NCI-H1436 treated with DMSO at 0.1 percent for 48 hours (cell line): ENCODE data around the gene ZNF497.

Experiments used
- DNase-seq: peaks from one replicate; lab custom pipeline; 2025; lab: John Stamatoyannopoulos, UW

The ZNF497 gene

GRCh38 chr19:58367698-58368454, 5.3 kb upstream of the ZNF497 start:
- no peak for DNase-seq

DNA sequence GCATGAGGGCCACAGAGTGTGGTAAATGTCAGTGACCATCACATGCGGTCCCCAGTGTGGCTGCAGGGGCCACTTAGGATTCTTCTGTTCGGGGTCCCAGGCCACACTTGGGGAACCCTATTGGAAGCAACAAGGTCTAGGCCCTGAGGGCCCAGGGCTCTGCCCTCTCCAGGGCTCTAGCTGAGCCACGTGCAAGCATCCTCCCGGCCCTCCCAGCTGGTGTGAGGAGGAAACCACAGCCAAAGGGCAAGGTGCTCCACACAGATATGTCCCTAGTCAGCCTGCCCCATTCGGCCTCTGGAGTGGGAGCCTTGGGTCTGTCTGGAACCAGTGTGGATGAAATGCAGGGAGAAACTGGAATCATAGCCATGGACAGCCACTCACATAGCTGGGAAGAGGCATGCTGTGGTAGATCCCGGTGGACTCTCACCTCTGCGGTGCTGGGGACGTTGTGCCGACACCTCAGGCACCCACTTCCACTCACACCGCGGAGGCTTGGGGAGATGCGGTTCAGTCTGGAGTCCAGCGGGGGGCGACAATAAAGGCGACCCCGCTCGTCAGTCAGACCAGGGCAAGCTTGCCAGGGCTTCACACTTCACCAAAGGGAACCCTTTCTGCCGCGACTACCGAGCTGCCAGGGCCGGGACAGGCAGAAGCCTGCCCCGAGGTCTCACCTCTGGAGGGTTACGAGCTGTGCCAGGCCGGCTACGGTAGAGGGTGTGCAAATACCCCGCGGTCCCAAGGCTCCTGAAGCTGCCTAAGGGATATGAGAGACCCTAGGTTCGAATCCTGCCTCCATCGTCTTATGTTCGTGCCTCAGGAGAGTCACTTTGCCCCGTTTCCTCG, 4.3 kb upstream of the ZNF497 start:
- DNase-seq, result no peak

DNA sequence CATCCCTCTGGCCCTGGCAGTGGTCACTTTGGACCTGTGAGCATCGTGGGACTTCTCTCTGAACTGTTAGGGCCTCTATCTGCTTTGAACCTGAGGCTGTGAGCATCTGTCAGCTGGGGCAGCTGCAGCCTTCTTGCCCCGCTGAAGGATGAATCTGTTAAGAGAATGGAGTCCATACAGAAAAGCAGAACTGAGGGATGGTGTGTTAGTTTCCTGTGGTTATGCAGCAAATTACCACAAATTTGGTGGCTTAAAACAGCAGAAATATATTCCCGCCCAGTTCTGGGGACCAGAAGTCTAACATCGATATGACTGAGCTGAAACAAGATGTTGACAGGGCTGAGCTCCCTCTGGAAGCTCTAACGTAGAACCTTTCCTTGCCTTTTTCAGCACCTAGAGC, 1.6 kb upstream of the ZNF497 start:
- no peak for DNase-seq

DNA sequence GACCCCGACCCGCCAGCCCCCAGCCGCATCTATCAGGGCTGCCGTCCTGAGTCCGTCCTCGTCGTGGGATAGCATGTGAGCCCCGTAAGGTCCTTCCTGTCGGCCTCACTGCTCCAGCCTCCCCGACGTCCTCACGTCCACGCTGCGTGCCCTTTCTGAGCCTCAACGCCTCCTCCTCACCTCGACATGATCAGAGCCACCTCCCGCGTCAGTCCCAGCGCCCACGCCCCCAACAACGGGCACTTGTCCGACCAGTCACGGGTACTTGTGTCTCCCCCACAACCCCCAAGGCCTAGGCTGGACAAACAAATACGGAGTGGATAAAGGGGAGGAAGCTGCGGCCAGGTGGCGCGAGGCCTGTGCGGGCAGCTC, 665 bp downstream of the ZNF497 start:
- DNase-seq, result no peak

- DNase-seq, result no peak
These were observed 4.9 kb downstream of the ZNF497 start for GRCh38 chr19:58357481-58358145.

DNA sequence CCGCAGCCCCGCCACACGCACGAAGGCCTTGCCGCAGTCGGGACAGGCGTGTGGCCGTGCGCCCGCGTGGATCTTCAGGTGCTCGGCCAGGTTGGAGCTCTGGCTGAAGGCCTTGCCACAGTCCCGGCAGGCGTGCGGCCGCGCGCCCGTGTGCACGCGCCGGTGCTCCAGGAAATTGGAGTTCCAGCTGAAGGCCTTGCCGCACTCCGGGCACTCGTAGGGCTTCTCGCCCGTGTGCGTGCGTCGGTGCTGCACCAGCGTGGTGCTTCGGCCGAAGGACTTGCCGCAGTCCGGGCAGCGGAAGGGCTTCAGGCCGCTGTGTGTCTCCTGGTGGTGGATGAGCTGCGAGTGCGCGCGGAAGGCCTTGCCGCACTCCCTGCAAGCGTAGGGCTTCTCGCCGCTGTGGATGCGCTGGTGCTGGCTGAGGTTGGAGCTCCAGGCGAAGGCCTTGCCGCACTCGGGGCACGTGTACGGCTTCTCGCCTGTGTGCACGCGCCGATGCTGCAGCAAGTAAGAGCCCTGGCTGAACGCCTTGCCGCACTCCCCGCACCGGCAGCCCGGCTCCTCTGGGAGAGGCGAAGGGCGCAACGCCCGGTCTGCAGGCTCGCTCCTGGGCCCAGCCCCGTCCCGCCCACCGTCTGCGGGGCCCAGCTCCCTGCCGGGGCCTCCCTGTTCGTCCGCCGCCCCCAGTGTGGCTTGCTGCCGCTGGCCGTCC, 5.6 kb downstream of the ZNF497 start:
- no peak for DNase-seq

DNA sequence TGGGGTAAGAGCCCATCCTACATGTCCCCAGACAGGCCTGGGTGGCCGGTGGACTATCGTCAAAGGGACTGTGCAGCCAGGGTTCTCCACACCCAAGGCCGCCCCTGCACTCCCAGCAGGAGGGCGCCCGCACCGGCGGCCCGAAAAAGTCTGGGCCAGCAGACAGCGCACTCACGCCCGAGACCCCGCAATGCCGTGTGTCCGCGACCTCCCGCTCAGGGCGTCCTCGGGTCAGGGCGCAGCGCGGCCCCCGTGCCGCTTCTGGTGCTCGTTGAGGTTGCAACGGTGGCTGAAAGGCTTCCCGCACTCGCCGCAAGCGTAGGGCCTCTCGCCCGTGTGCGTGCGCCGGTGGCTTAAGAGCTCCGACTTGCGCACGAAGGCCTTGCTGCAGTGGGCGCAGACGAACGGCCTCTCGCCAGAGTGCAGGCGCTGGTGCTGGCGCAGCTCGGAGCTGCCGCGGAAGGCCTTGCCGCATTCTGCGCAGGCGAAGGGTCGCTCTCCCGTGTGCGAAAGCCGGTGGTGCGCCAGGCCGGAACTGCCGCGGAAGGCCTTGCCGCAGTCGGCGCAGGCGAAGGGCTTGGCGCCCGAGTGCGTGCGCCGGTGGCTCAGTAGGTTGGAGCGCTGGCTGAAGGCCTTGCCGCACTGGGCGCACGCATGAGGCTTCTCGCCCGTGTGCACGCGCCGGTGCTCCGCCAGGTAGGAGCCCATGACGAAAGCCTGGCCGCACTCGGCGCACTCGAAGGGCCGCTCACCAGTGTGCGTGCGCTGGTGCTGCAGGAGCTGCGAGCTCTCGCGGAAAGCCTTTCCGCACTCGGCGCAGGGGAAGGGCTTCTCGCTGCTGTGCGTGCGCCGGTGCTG, 6.4 kb downstream of the ZNF497 start:
- DNase-seq, result no peak

- DNase-seq, result no peak
These were observed 7.2 kb downstream of the ZNF497 start for GRCh38 chr19:58355215-58355796.

DNA sequence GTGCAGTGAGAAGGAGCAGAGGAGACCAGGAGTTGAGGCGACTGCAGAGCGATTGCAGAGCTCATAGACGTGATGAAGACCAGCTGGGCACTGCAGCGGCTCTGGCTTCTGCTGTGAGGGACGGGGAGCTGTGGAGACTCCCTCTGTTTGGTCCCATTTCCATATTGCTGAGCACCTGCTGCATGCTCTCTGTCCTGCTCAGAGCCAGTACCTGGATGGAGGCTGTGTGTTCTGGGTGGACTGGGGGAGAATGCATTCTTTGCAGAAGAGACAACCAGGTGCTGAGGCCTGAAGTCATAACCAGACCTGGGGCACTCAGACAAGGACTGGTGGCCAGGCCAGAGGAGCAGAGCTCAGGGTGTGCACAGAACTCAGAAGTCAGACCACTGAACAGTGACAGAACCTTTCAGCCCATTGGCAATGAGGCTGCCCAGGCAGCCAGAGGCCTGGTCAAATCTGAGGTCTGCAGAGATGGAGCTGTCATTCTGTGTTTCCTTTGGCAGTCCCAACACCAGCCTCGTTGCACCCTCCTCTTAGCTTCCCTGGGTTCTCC, 8.0 kb downstream of the ZNF497 start:
- DNase-seq, result no peak

GRCh38 chr19:58353717-58354477, 8.7 kb downstream of the ZNF497 start:
- DNase-seq, result no peak

DNA sequence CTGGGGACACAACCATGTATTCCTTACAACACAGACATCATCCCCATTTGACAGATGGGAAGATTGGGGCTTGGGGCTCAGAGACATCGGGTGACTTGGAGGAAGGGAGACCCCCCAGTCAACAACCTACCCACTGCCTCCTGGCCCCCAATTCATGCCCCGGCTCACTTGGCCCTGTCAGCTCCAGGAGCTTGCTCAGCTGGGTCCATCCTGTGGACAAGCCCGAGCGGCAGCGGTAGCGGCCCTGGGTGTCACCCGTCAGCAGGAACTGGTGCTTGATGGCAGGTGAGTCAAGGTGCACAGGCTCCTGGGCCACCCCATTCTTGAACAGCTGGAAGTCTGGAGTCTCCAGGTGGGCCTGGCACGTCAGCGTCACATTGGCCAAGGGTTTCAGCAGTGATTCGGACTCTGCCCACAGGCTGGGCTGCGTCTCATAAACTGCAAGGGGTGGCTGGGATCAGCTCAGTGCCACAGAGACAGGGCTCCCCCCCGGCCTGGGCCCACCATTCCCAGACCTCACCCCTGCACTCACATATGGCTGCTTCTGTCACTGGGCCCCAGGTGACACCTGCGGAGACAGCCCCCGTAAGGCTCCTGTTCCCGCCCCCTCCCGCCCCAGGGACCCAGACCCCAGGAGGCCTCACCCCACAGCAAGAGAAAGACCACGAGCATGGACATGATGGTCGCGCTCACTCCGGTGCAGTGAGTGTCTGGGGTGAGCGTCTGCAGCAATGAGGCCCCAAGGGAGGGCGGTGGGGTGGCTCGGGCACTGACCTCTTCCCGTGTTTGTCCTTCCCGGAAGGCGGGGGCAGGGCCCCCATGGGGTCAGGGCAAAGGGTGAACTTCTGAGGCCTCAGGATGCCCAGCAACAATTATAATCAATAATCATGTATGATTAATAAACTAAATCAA, 9.5 kb downstream of the ZNF497 start, which contains the start of gene A1BG:
TSS of gene A1BG (minus strand) at position 733 of the 912 bp plus-strand sequence. CDS start at position 678, 55 bp downstream.
- DNase-seq, result no peak

- no peak for DNase-seq
These were observed 10.4 kb downstream of the ZNF497 start for GRCh38 chr19:58351990-58352755.

- DNase-seq, result no peak
These were observed 11.0 kb downstream of the ZNF497 start for GRCh38 chr19:58351558-58351878.

DNA sequence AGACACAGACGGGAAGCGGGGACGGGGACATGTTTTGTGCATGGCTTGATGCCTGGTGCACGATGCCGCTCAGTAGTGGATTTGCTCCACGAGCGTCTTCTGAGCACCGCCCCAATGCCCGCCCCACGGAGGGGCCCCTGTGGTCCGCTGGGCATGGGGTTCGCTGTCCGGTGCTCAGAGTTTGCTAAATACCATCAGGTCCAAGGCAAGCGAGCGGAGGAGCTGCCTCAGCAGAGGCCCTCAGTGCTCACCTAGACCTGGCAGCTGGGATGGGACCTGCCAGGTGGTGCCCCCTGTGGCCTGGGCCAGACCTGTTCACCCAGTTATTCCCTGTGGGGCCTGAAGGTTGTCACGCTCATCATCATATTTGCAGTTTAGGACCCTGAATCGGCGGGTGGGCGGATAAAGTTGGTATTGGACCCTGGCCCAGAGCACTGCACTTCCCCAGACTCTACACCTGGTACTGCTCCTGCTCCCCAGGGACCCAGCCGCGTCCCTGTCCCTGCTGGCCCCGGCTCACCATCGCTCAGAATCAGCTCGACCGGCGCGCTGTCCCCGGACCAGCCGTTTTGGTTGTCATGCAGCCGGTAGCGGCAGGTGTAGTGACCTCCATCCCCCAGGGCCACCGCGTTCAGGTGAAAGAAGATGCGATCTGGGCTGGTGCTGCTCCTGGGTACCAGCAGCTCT, 11.5 kb downstream of the ZNF497 start:
- no peak for DNase-seq

DNA sequence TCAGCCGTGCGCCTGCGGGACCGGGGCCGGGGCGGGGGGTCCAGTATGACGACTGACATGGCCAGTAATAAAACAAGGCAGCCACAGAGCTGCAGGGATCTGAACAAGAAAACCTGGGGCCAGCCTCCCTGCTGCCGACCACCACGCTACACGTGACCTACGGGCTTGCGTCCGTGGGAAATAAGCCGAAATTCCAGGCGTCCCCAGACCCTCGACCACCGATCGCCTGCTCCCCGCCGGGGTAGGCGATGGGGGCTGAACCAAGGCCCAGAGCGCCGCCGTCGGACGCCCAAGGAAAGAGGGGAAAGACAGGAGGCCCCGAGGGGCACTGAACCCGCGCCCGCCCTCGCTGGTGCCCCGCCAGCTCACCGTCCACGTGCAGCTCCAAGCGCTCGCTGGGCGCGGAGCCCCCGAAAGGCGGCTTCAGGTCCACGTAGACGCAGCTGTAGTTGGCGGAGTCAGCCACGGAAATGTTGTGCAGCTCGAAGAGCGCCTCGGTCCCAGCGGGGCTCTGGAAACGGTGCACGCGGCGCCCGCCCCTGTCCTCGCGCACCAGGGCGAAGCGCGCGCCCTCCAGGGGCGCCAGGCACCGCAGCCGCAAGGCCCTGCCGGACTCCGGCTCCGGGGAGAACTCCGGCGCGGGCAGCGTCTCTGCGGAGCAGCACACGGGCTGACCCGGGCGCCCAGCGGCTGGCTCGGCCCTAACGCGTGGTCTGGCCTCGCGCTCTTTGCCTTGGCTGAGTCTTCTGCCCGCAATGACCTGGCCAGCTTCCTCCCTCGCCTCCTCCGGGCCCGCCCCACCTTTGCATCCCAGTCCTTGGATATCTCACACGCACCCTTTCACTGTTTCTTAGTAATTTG, 12.3 kb downstream of the ZNF497 start:
- no peak for DNase-seq

DNA sequence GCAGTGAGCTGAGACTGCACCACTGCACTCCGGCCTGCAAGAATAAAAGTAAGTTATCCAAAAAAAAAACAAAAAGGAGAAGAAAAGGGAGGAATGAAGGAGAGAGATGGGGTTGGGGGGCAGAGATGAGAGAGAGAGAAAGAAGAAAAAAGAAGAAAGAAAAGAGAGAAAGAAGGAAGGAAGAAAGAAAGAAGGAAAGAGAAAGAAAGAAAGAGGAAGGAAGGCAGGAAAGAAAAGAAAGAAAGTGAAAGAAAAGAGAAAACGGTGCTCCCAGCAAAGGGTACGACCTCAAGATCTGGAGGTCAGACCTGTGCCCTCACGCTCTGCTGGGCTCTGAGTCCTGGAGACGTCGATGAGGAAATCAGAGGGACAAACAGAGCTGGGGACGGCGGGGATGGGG, 13.0 kb downstream of the ZNF497 start:
- DNase-seq, result no peak
